LNCAP (cell line): ENCODE measurements around the gene AGPAT3.

Source experiments
- CTCF ChIP-seq: fragments of 450-650 bp; IDR thresholded peaks from 2 replicates; pipeline ENCODE4 v1.5.1; 2017; ENCODE audit warnings: mild to moderate bottlenecking

The AGPAT3 gene

GRCh38 chr21:43916691-43917514 lies 51.9 kb downstream of the AGPAT3 start:
- TF ChIP-seq CTCF, result no peak

GRCh38 chr21:43917515-43918384 lies 52.7 kb downstream of the AGPAT3 start:
- no peak for TF ChIP-seq CTCF

GRCh38 chr21:43918385-43918947 lies 53.4 kb downstream of the AGPAT3 start:
- TF ChIP-seq CTCF, result no peak

GRCh38 chr21:43919283-43919682 lies 54.3 kb downstream of the AGPAT3 start:
- no peak for TF ChIP-seq CTCF

GRCh38 chr21:43919871-43920801 lies 55.1 kb downstream of the AGPAT3 start:
- TF ChIP-seq CTCF, result no peak

GRCh38 chr21:43921571-43921978 lies 56.6 kb downstream of the AGPAT3 start:
- TF ChIP-seq CTCF, result no peak
